Body of pancreas (tissue), 4 donors: ENCODE data around the gene TAS2R16.

Experiments
- CTCF ChIP-seq, 7 experiments: fragments of 450-650 bp in 4 of 7; fragments of 200-600 bp in 3 of 7; sonication (generic) in 3 of 7; IDR thresholded peaks; one replicate each; pipeline ENCODE4 v1.5.1; 2016 to 2019; ENCODE audit warnings: antibody characterized with exemption in 7 of 7
- POLR2A ChIP-seq, 3 donors: fragments of 450-650 bp; IDR thresholded peaks; one replicate each; pipeline ENCODE4 v1.6.1; 2016; ENCODE audit warnings: antibody characterized with exemption in 3 of 3, mild to moderate bottlenecking in 2 of 3

GRCh38 chr7:123039269-123039668 is 43.8 kb upstream of the TAS2R16 start:
- no peak for TF ChIP-seq POLR2A (IDR thresholded peaks at IDR 0.05)
- no peak for TF ChIP-seq CTCF (IDR thresholded peaks at IDR 0.05)
